DOHH2 (cell line): Measurements from ENCODE around the gene RAB3C.

Experiments
- H3F3A ChIP-seq: fragments of 200-600 bp; sonication (generic), shearing (Covaris generic); 2 replicates; pipeline ENCODE4 v1.6.0; 2016; ENCODE audit warnings: antibody characterized with exemption, mild to moderate bottlenecking; ENCODE audit not compliant: control insufficient read depth, insufficient read depth
- H3K27ac ChIP-seq: fragments of 200-600 bp; sonication (generic); 2 replicates; pipeline ENCODE4 v1.5.1; 2014; ENCODE audit warnings: low read depth, mild to moderate bottlenecking, low read length, moderate library complexity
- H3K27me3 ChIP-seq: fragments of 200-600 bp; sonication (generic); 2 replicates; pipeline ENCODE4 v1.6.1; 2014; ENCODE audit warnings: mild to moderate bottlenecking, low read length, mixed read lengths; ENCODE audit not compliant: control insufficient read depth
- H3K36me3 ChIP-seq: fragments of 200-600 bp; sonication (generic); 2 replicates; pipeline ENCODE4 v1.6.1; 2014; ENCODE audit warnings: mild to moderate bottlenecking, low read length, moderate library complexity, mixed read lengths; ENCODE audit not compliant: control insufficient read depth
- H3K4me1 ChIP-seq: fragments of 200-600 bp; sonication (generic); 2 replicates; pipeline ENCODE4 v1.6.1; 2014; ENCODE audit warnings: mild to moderate bottlenecking, low read length, mixed read lengths; ENCODE audit not compliant: control insufficient read depth
- H3K4me2 ChIP-seq: fragments of 200-600 bp; sonication (generic); 2 replicates; pipeline ENCODE4 v1.6.0; 2014; ENCODE audit warnings: mild to moderate bottlenecking, low read length, moderate library complexity
- H3K4me3 ChIP-seq: fragments of 200-600 bp; sonication (generic); 2 replicates; pipeline ENCODE4 v1.5.1; 2014; ENCODE audit warnings: mild to moderate bottlenecking, low read length, mixed read lengths
- H3K79me2 ChIP-seq: fragments of 200-600 bp; sonication (generic); 2 replicates; pipeline ENCODE4 v1.6.1; 2014; ENCODE audit warnings: mild to moderate bottlenecking, low read length, mixed read lengths; ENCODE audit not compliant: control insufficient read depth
- H3K9me2 ChIP-seq: fragments of 200-600 bp; sonication (generic); replicated peaks from 2 replicates; pipeline ENCODE4 v1.6.1; 2014; ENCODE audit warnings: mild to moderate bottlenecking, low read length, mixed read lengths; ENCODE audit not compliant: control insufficient read depth
- H3K9me3 ChIP-seq: fragments of 200-600 bp; sonication (generic); 2 replicates; pipeline ENCODE4 v1.6.1; 2014; ENCODE audit warnings: antibody characterized with exemption, low read length, mixed read lengths; ENCODE audit not compliant: control insufficient read depth, insufficient read depth
- H4K20me1 ChIP-seq: fragments of 200-600 bp; sonication (generic); 2 replicates; pipeline ENCODE4 v1.6.0; 2014; ENCODE audit warnings: low read depth, mild to moderate bottlenecking, antibody characterized with exemption, low read length, moderate library complexity; ENCODE audit not compliant: control insufficient read depth, insufficient read depth
- CTCF ChIP-seq: fragments of 200-600 bp; sonication (generic); IDR thresholded peaks from one replicate; pipeline ENCODE4 v1.5.1; 2014; ENCODE audit warnings: antibody characterized with exemption, mild to moderate bottlenecking, low read depth, low read length; ENCODE audit not compliant: poor library complexity, severe bottlenecking
- EZH2phosphoT487 ChIP-seq: fragments of 200-600 bp; sonication (generic); IDR thresholded peaks from 2 replicates; pipeline ENCODE4 v1.6.1; 2017; ENCODE audit warnings: borderline replicate concordance, mild to moderate bottlenecking, antibody characterized with exemption, low read length, moderate library complexity, mixed read lengths

RAB3C gene

GRCh38 chr5:58825899-58826298 is 243.0 kb downstream of the RAB3C start:
- no peaks in the 10 kb centered on the region for H3K4me1 ChIP-seq
- no peak overlapping the region for H3K4me3 ChIP-seq
- no peaks in the 10 kb centered on the region for H3K79me2 ChIP-seq
- TF ChIP-seq CTCF (no peak), EZH2phosphoT487 (no peak)
- H3K9me2 ChIP-seq, result no peaks in the 10 kb centered on the region
- H3K27ac ChIP-seq, result no peak overlapping the region
- no peak overlapping the region for H3K4me2 ChIP-seq
- H3F3A ChIP-seq, result no peaks in the 10 kb centered on the region
- no peaks in the 10 kb centered on the region for H3K36me3 ChIP-seq
- no peaks in the 10 kb centered on the region for H4K20me1 ChIP-seq
- no peaks in the 10 kb centered on the region for H3K27me3 ChIP-seq
- no peaks in the 10 kb centered on the region for H3K9me3 ChIP-seq

GRCh38 chr5:58827463-58827862 is 244.6 kb downstream of the RAB3C start:
- no peak overlapping the region for H3K4me3 ChIP-seq
- H3K27me3 ChIP-seq, result no peaks in the 10 kb centered on the region
- H3K9me2 ChIP-seq, result no peaks in the 10 kb centered on the region
- no peaks in the 10 kb centered on the region for H3K4me1 ChIP-seq
- no peak overlapping the region for H3K27ac ChIP-seq
- no peak overlapping the region for H3K4me2 ChIP-seq
- H3K9me3 ChIP-seq, result no peaks in the 10 kb centered on the region
- H3K36me3 ChIP-seq, result no peaks in the 10 kb centered on the region
- H3F3A ChIP-seq, result no peaks in the 10 kb centered on the region
- H3K79me2 ChIP-seq, result no peaks in the 10 kb centered on the region
- TF ChIP-seq CTCF (no peak), EZH2phosphoT487 (no peak)
- H4K20me1 ChIP-seq, result no peaks in the 10 kb centered on the region

GRCh38 chr5:58828258-58828657 is 245.4 kb downstream of the RAB3C start:
- Histone ChIP-seq H3K4me3 (no peak overlapping the region), H3K27ac (no peak overlapping the region), H3K36me3 (no peaks in the 10 kb centered on the region), H3K27me3 (no peaks in the 10 kb centered on the region), H4K20me1 (no peaks in the 10 kb centered on the region), H3K4me1 (no peaks in the 10 kb centered on the region), H3K9me2 (no peaks in the 10 kb centered on the region), H3K79me2 (no peaks in the 10 kb centered on the region), H3F3A (no peaks in the 10 kb centered on the region), H3K4me2 (no peak overlapping the region), H3K9me3 (no peaks in the 10 kb centered on the region)
- TF ChIP-seq CTCF (no peak), EZH2phosphoT487 (no peak)
